ENCODE results near the gene THADA. TPM values are rescaled to one million over a fixed set of nuclear protein-coding genes. Genes with fewer than 3 reads are reported as not detected.

Gene THADA
- polyA plus RNA-seq, 1 donor (not counting 4 experiments of a cell fraction or from before 2014, with no cell fraction given), result 22.6 TPM

GRCh38 chr2:43515248-43515647, 80.6 kb downstream of the THADA start:
- H3K9me1 ChIP-seq (ENCODE audit: control insufficient read depth, extremely low read depth, insufficient read depth, low read length), result no peaks in the 10 kb centered on the region
- H3K4me3 ChIP-seq (ENCODE audit: control insufficient read depth in 2 of 3, extremely low read depth in 1 of 3, insufficient read depth in 2 of 3, low read depth in 1 of 3, low read length in 3 of 3), result no peak overlapping the region
- no peak for TF ChIP-seq CTCF (optimal IDR thresholded peaks at IDR 0.05 in 1 of 3, IDR thresholded peaks at IDR 0.05 in 1 of 3, conservative IDR thresholded peaks at IDR 0.05 in 1 of 3; ENCODE audit: extremely low read depth in 1 of 3, insufficient read depth in 2 of 3, low read length in 3 of 3)
- no peak for TF ChIP-seq EZH2 (IDR thresholded peaks at IDR 0.05; ENCODE audit: low read length)
- H3K27me3 ChIP-seq (ENCODE audit: control insufficient read depth, extremely low read depth, insufficient read depth, low read length), result no peaks in the 10 kb centered on the region
- no peak for DNase-seq (ENCODE audit: low read depth, low spot score)
- H3K4me1 ChIP-seq (ENCODE audit: control insufficient read depth, extremely low read depth, insufficient read depth, low read length), result peaks cover 49% of the 10 kb centered on the region
- no peaks in the 10 kb centered on the region for H4K20me1 ChIP-seq (ENCODE audit: control insufficient read depth, extremely low read depth, insufficient read depth, low read length)
- H3K79me2 ChIP-seq (ENCODE audit: control insufficient read depth, insufficient read depth, low read length), result peaks cover 6% of the 10 kb centered on the region
- no peaks in the 10 kb centered on the region for H3K9me3 ChIP-seq (ENCODE audit: control insufficient read depth, low read depth, low read length)
- peaks cover 0 to 3% of the 10 kb centered on the region in 2 experiments for H3K36me3 ChIP-seq (ENCODE audit: control insufficient read depth in 2 of 2, extremely low read depth in 1 of 2, insufficient read depth in 2 of 2, low read length in 2 of 2)
- H3K27ac ChIP-seq (ENCODE audit: control insufficient read depth, insufficient read depth, low read length), result peak overlapping the region; percentile 76
- no peak overlapping the region for H2AFZ ChIP-seq (ENCODE audit: control insufficient read depth, low read length)
- dilution Hi-C loops (cut with MboI; ENCODE audit: extremely low pct_ligation_motif_present, low sequenced_read_pairs), result no loop called here
- no peak overlapping the region for H3K9ac ChIP-seq (ENCODE audit: control insufficient read depth, extremely low read depth, insufficient read depth, low read length)
- peak overlapping the region; percentile 96 for H3K4me2 ChIP-seq (ENCODE audit: control insufficient read depth, extremely low read depth, insufficient read depth, low read depth, low read length)
- no peak for FAIRE-seq

- no peak overlapping the region for H3K9ac ChIP-seq (ENCODE audit: control insufficient read depth, extremely low read depth, insufficient read depth, low read length)
- H3K9me1 ChIP-seq (ENCODE audit: control insufficient read depth, extremely low read depth, insufficient read depth, low read length), result no peaks in the 10 kb centered on the region
- H3K4me1 ChIP-seq (ENCODE audit: control insufficient read depth, extremely low read depth, insufficient read depth, low read length), result peaks cover 36% of the 10 kb centered on the region
- no peak for TF ChIP-seq CTCF (optimal IDR thresholded peaks at IDR 0.05 in 1 of 3, IDR thresholded peaks at IDR 0.05 in 1 of 3, conservative IDR thresholded peaks at IDR 0.05 in 1 of 3; ENCODE audit: extremely low read depth in 1 of 3, insufficient read depth in 2 of 3, low read length in 3 of 3)
- TF ChIP-seq EZH2 (IDR thresholded peaks at IDR 0.05; ENCODE audit: low read length), result no peak
- FAIRE-seq (no peak), DNase-seq (ENCODE audit: low read depth, low spot score) (no peak)
- peaks cover 6% of the 10 kb centered on the region for H3K79me2 ChIP-seq (ENCODE audit: control insufficient read depth, insufficient read depth, low read length)
- H3K27me3 ChIP-seq (ENCODE audit: control insufficient read depth, extremely low read depth, insufficient read depth, low read length), result no peaks in the 10 kb centered on the region
- peaks cover 0 to 3% of the 10 kb centered on the region in 2 experiments for H3K36me3 ChIP-seq (ENCODE audit: control insufficient read depth in 2 of 2, extremely low read depth in 1 of 2, insufficient read depth in 2 of 2, low read length in 2 of 2)
- H3K4me2 ChIP-seq (ENCODE audit: control insufficient read depth, extremely low read depth, insufficient read depth, low read depth, low read length), result no peak overlapping the region
- no peak overlapping the region for H3K4me3 ChIP-seq (ENCODE audit: control insufficient read depth in 2 of 3, extremely low read depth in 1 of 3, insufficient read depth in 2 of 3, low read depth in 1 of 3, low read length in 3 of 3)
- H3K9me3 ChIP-seq (ENCODE audit: control insufficient read depth, low read depth, low read length), result no peaks in the 10 kb centered on the region
- no peak overlapping the region for H3K27ac ChIP-seq (ENCODE audit: control insufficient read depth, insufficient read depth, low read length)
- no peaks in the 10 kb centered on the region for H4K20me1 ChIP-seq (ENCODE audit: control insufficient read depth, extremely low read depth, insufficient read depth, low read length)
- dilution Hi-C loops (cut with MboI; ENCODE audit: extremely low pct_ligation_motif_present, low sequenced_read_pairs), result no loop called here
- H2AFZ ChIP-seq (ENCODE audit: control insufficient read depth, low read length), result no peak overlapping the region
Measured at GRCh38 chr2:43513796-43514195, 82.0 kb downstream of the THADA start.

Measured in keratinocyte (primary cell).